ENCODE data around the gene SLIT3.

- TF ChIP-seq CTCF (IDR thresholded peaks at IDR 0.05) (no peak), POLR2A (IDR thresholded peaks at IDR 0.05) (no peak)
Observed at GRCh38 chr5:169041180-169041579, 259.8 kb downstream of the SLIT3 start.

All from Peyer's patch (tissue), 4 donors.